Measurements from ENCODE around the gene EXOSC1.

Gene EXOSC1

DNA sequence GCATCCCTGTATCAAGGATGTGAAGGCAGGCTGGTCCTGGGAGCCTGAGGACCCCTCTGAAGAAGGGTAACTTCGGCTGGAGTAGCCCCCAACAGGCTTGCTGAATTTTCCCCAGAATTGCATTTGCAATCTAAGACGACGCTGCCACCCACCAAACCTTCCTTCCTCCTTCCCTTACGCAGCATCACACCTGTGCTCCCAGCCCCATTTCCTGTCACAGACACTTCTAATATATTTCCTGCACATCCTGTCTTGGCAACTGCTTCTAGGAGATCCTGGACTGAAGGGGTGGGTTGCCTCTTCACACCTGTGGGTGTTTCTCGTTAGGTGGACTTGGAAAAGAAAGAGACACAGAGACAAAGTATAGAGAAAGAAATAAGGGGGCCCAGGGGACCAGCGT is 29.2 kb downstream of the EXOSC1 start:
- no peak for DNase-seq
- Histone ChIP-seq H3K4me1 (ENCODE audit: control insufficient read depth, low read depth, low read length) (peaks cover 2% of the 10 kb centered on the region), H4K5ac (ENCODE audit: low read length) (no peak overlapping the region), H3K9ac (ENCODE audit: low read length) (no peak overlapping the region), H3K27me3 (ENCODE audit: insufficient read depth, low read length, poor library complexity) (no peaks in the 10 kb centered on the region), H2BK15ac (replicated peaks; ENCODE audit: low read depth) (no peak overlapping the region), H3K36me3 (ENCODE audit: control insufficient read depth, insufficient read depth, low read length) (no peaks in the 10 kb centered on the region), H3K79me1 (ENCODE audit: low read length) (no peaks in the 10 kb centered on the region), H3K56ac (ENCODE audit: low read length) (no peak overlapping the region), H3K27ac (ENCODE audit: low read depth, low read length) (no peak overlapping the region), H3K79me2 (ENCODE audit: control insufficient read depth, insufficient read depth, low read length) (no peaks in the 10 kb centered on the region), H3K4me3 (ENCODE audit: low read length) (no peak overlapping the region), H2BK120ac (ENCODE audit: low read depth, low read length) (no peak overlapping the region), H3K4me2 (ENCODE audit: low read length) (no peak overlapping the region), H4K8ac (ENCODE audit: low read depth, low read length) (no peak overlapping the region), H3K18ac (ENCODE audit: low read length) (no peak overlapping the region), H2AK5ac (ENCODE audit: low read length) (no peak overlapping the region), H3K23ac (ENCODE audit: low read length) (no peak overlapping the region), H2BK5ac (ENCODE audit: low read length) (no peak overlapping the region), H3K4ac (ENCODE audit: low read depth, low read length) (no peak overlapping the region)
- whole genome bisulfite sequencing (ENCODE audit: extremely low coverage, insufficient coverage, low lambda C conversion rate), result no CpG with 5 or more reads among the region's 6 CpGs

DNA sequence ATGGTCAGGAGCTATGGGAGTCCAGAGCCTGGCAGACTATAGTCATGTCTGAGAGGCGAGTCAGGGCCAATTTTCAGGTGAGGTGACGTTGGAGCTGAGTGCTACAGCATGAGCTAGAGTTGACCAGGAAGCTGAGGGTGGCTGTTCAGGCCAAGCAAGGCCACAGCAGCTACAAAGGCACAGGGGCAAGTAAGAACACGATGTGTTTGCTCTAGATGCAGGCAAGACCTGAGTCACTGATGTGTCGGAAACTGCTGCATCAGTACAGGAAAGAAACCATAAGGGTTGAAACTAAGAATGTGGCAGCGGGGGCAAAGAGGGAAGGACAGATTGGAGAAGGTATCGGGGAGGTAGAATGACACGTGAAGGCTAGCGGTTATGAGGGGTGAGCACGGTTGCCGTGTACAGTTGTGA is 32.9 kb downstream of the EXOSC1 start:
- no peak overlapping the region for H3K23ac ChIP-seq (ENCODE audit: low read length)

DNA sequence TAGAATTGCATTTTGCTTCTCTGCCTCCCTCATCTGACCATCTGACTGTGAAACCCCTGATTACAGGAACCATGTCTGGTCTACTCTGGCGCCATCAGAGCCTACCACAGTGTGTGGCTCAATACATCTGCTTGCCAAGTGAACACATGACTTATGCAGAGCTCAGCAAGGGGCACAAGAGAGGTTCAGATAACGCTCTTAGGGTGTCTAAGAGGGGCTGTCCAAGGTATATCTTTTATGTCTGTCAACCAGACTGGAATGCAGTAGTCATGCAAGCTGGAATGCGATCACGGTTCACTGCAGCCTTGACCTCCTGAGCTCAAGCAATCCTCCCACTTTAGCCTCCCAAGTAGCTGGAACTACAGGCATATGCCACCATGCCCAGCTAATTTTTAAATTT is 34.4 kb downstream of the EXOSC1 start:
- H3K56ac ChIP-seq (ENCODE audit: low read length), result no peak overlapping the region
- H3K18ac ChIP-seq (ENCODE audit: low read length), result no peak overlapping the region
- H4K5ac ChIP-seq (ENCODE audit: low read length), result no peak overlapping the region
- no peak overlapping the region for H4K8ac ChIP-seq (ENCODE audit: low read depth, low read length)
- H3K4ac ChIP-seq (ENCODE audit: low read depth, low read length), result no peak overlapping the region
- no peaks in the 10 kb centered on the region for H3K36me3 ChIP-seq (ENCODE audit: control insufficient read depth, insufficient read depth, low read length)
- H3K27ac ChIP-seq (ENCODE audit: low read depth, low read length), result no peak overlapping the region
- H3K27me3 ChIP-seq (ENCODE audit: insufficient read depth, low read length, poor library complexity), result no peaks in the 10 kb centered on the region
- no peaks in the 10 kb centered on the region for H3K79me1 ChIP-seq (ENCODE audit: low read length)
- H2AK5ac ChIP-seq (ENCODE audit: low read length), result no peak overlapping the region
- no peak overlapping the region for H3K9ac ChIP-seq (ENCODE audit: low read length)
- H3K4me2 ChIP-seq (ENCODE audit: low read length), result no peak overlapping the region
- no peak overlapping the region for H3K23ac ChIP-seq (ENCODE audit: low read length)
- no peak overlapping the region for H3K4me3 ChIP-seq (ENCODE audit: low read length)
- H2BK15ac ChIP-seq (replicated peaks; ENCODE audit: low read depth), result no peak overlapping the region
- no peaks in the 10 kb centered on the region for H3K4me1 ChIP-seq (ENCODE audit: control insufficient read depth, low read depth, low read length)
- WGBS (ENCODE audit: extremely low coverage, insufficient coverage, low lambda C conversion rate), result no CpG with 5 or more reads among the region's 4 CpGs
- no peaks in the 10 kb centered on the region for H3K79me2 ChIP-seq (ENCODE audit: control insufficient read depth, insufficient read depth, low read length)
- H2BK120ac ChIP-seq (ENCODE audit: low read depth, low read length), result no peak overlapping the region
- no peak overlapping the region for H2BK5ac ChIP-seq (ENCODE audit: low read length)
- no peak for DNase-seq

More for the DNA sequence above, 32.9 kb downstream of the EXOSC1 start:
- H3K56ac ChIP-seq (ENCODE audit: low read length), result no peak overlapping the region
- no peak overlapping the region for H3K27ac ChIP-seq (ENCODE audit: low read depth, low read length)
- no peak overlapping the region for H4K5ac ChIP-seq (ENCODE audit: low read length)
- H3K4me1 ChIP-seq (ENCODE audit: control insufficient read depth, low read depth, low read length), result no peaks in the 10 kb centered on the region
- no peak overlapping the region for H2AK5ac ChIP-seq (ENCODE audit: low read length)
- WGBS (ENCODE audit: extremely low coverage, insufficient coverage, low lambda C conversion rate), result no CpG with 5 or more reads among the region's 10 CpGs
- H2BK15ac ChIP-seq (replicated peaks; ENCODE audit: low read depth), result no peak overlapping the region
- H3K79me2 ChIP-seq (ENCODE audit: control insufficient read depth, insufficient read depth, low read length), result no peaks in the 10 kb centered on the region
- no peak overlapping the region for H4K8ac ChIP-seq (ENCODE audit: low read depth, low read length)
- no peaks in the 10 kb centered on the region for H3K36me3 ChIP-seq (ENCODE audit: control insufficient read depth, insufficient read depth, low read length)
- no peak overlapping the region for H2BK5ac ChIP-seq (ENCODE audit: low read length)
- H3K79me1 ChIP-seq (ENCODE audit: low read length), result no peaks in the 10 kb centered on the region
- H2BK120ac ChIP-seq (ENCODE audit: low read depth, low read length), result no peak overlapping the region
- H3K18ac ChIP-seq (ENCODE audit: low read length), result no peak overlapping the region
- no peak overlapping the region for H3K9ac ChIP-seq (ENCODE audit: low read length)
- H3K4me3 ChIP-seq (ENCODE audit: low read length), result no peak overlapping the region
- H3K27me3 ChIP-seq (ENCODE audit: insufficient read depth, low read length, poor library complexity), result no peaks in the 10 kb centered on the region
- no peak for DNase-seq
- H3K4ac ChIP-seq (ENCODE audit: low read depth, low read length), result no peak overlapping the region
- no peak overlapping the region for H3K4me2 ChIP-seq (ENCODE audit: low read length)

DNA sequence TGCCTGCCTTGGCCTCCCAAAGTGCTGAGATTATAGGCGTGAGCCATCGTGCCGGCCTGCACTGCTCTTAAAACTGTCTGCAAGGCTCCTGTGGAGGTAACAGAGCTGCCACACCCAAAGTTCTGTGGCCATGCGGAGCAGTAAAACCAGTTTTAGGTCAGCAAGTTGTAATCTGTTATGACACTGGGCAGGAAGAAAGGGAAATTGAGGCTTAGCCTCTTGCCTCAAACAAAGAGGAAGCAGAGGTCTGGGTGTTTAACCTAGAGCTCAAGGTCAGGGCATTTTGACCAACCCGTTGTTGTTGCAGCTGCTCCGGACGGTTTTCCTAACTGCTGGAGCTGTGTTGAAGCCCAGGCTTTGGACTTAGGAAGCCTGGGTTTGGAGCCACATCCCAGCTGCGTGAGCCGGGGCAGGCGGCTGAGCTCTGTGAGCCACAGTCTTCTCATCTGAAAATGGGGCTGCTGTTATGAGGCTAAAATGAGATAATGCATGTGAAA is 37.3 kb downstream of the EXOSC1 start:
- Histone ChIP-seq H3K4me3 (ENCODE audit: low read length) (no peak overlapping the region), H3K56ac (ENCODE audit: low read length) (no peak overlapping the region), H3K23ac (ENCODE audit: low read length) (no peak overlapping the region), H2AK5ac (ENCODE audit: low read length) (no peak overlapping the region), H2BK120ac (ENCODE audit: low read depth, low read length) (no peak overlapping the region), H3K18ac (ENCODE audit: low read length) (no peak overlapping the region), H3K27me3 (ENCODE audit: insufficient read depth, low read length, poor library complexity) (no peaks in the 10 kb centered on the region), H3K4ac (ENCODE audit: low read depth, low read length) (no peak overlapping the region), H3K27ac (ENCODE audit: low read depth, low read length) (no peak overlapping the region), H3K4me2 (ENCODE audit: low read length) (no peak overlapping the region), H3K4me1 (ENCODE audit: control insufficient read depth, low read depth, low read length) (no peaks in the 10 kb centered on the region), H2BK15ac (replicated peaks; ENCODE audit: low read depth) (no peak overlapping the region), H3K9ac (ENCODE audit: low read length) (no peak overlapping the region), H4K5ac (ENCODE audit: low read length) (no peak overlapping the region), H3K79me2 (ENCODE audit: control insufficient read depth, insufficient read depth, low read length) (no peaks in the 10 kb centered on the region), H3K36me3 (ENCODE audit: control insufficient read depth, insufficient read depth, low read length) (no peaks in the 10 kb centered on the region), H3K79me1 (ENCODE audit: low read length) (no peaks in the 10 kb centered on the region), H4K8ac (ENCODE audit: low read depth, low read length) (no peak overlapping the region), H2BK5ac (ENCODE audit: low read length) (no peak overlapping the region)
- DNase-seq, result no peak
- WGBS (ENCODE audit: extremely low coverage, insufficient coverage, low lambda C conversion rate), result no CpG with 5 or more reads among the region's 10 CpGs

DNA sequence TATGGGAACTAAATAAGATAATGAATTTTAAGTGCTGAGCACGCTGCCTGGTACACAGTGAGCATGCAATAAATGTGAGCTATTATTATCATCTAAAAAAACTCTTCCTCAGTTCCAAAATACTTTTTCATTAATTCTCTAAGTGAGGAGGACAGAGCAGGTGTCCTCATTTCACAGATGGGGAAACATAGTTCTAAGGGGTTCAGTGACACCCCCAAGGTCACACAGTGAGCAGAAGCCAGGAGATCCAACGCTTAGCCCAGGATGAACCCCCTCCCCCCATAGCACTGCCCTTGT is 37.9 kb downstream of the EXOSC1 start:
- Histone ChIP-seq H3K4ac (ENCODE audit: low read depth, low read length) (no peak overlapping the region), H3K9ac (ENCODE audit: low read length) (no peak overlapping the region), H3K79me1 (ENCODE audit: low read length) (no peaks in the 10 kb centered on the region), H3K27ac (ENCODE audit: low read depth, low read length) (no peak overlapping the region), H3K56ac (ENCODE audit: low read length) (no peak overlapping the region), H3K4me1 (ENCODE audit: control insufficient read depth, low read depth, low read length) (no peaks in the 10 kb centered on the region), H2BK15ac (replicated peaks; ENCODE audit: low read depth) (no peak overlapping the region), H4K5ac (ENCODE audit: low read length) (no peak overlapping the region), H2AK5ac (ENCODE audit: low read length) (no peak overlapping the region), H3K4me3 (ENCODE audit: low read length) (no peak overlapping the region), H2BK5ac (ENCODE audit: low read length) (no peak overlapping the region), H3K79me2 (ENCODE audit: control insufficient read depth, insufficient read depth, low read length) (no peaks in the 10 kb centered on the region), H3K4me2 (ENCODE audit: low read length) (no peak overlapping the region), H3K36me3 (ENCODE audit: control insufficient read depth, insufficient read depth, low read length) (no peaks in the 10 kb centered on the region), H2BK120ac (ENCODE audit: low read depth, low read length) (no peak overlapping the region), H3K27me3 (ENCODE audit: insufficient read depth, low read length, poor library complexity) (no peaks in the 10 kb centered on the region), H3K23ac (ENCODE audit: low read length) (no peak overlapping the region), H4K8ac (ENCODE audit: low read depth, low read length) (no peak overlapping the region), H3K18ac (ENCODE audit: low read length) (no peak overlapping the region)
- no CpG with 5 or more reads among the region's 2 CpGs for WGBS (ENCODE audit: extremely low coverage, insufficient coverage, low lambda C conversion rate)
- no peak for DNase-seq

DNA sequence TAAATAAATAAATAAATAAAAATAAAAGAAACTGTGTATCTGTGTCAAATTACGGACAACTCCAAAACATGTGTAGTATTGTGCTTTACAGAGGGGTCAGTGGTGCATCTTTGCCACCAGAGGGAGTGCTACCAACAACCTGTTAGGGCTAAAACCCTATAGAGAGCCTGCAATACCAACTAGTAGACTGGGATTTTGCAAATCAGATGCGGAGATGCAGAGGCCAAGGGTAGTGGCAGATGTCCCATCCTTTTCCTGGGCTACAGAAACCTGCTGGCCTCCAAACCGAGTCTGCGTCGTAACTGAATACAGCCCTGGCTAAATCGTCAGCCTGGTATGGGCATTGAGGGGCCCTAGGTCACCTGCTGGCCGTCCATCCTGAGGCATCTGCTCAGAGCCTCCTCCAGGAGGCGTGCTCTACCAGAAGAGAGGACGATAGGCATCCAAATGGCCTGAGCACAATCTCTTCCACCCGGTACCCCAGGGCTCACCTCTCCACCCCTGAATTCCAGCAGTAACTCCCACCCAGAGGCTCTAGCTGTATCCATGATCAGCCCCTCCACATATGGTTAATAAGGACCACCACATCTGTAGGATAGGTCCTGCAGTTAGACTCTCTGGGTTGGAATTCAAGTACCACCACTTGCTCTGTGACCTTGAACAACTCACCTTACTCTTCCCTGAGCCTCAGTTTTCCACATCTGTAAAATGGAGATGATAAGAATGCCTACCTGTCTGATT is 38.4 kb downstream of the EXOSC1 start:
- H2BK5ac ChIP-seq (ENCODE audit: low read length), result no peak overlapping the region
- peak overlapping the region; percentile 75 for H3K4me2 ChIP-seq (ENCODE audit: low read length)
- H3K4me1 ChIP-seq (ENCODE audit: control insufficient read depth, low read depth, low read length), result no peaks in the 10 kb centered on the region
- no peak overlapping the region for H4K5ac ChIP-seq (ENCODE audit: low read length)
- H2BK120ac ChIP-seq (ENCODE audit: low read depth, low read length), result no peak overlapping the region
- peak overlapping the region; percentile 33 for H3K9ac ChIP-seq (ENCODE audit: low read length)
- H3K23ac ChIP-seq (ENCODE audit: low read length), result no peak overlapping the region
- H3K36me3 ChIP-seq (ENCODE audit: control insufficient read depth, insufficient read depth, low read length), result no peaks in the 10 kb centered on the region
- WGBS (ENCODE audit: extremely low coverage, insufficient coverage, low lambda C conversion rate), result no CpG with 5 or more reads among the region's 10 CpGs
- peak overlapping the region; percentile 43 for H3K56ac ChIP-seq (ENCODE audit: low read length)
- H3K79me1 ChIP-seq (ENCODE audit: low read length), result no peaks in the 10 kb centered on the region
- no peak overlapping the region for H3K27ac ChIP-seq (ENCODE audit: low read depth, low read length)
- no peak overlapping the region for H4K8ac ChIP-seq (ENCODE audit: low read depth, low read length)
- H2AK5ac ChIP-seq (ENCODE audit: low read length), result no peak overlapping the region
- H3K27me3 ChIP-seq (ENCODE audit: insufficient read depth, low read length, poor library complexity), result no peaks in the 10 kb centered on the region
- H3K79me2 ChIP-seq (ENCODE audit: control insufficient read depth, insufficient read depth, low read length), result no peaks in the 10 kb centered on the region
- H3K18ac ChIP-seq (ENCODE audit: low read length), result no peak overlapping the region
- H2BK15ac ChIP-seq (replicated peaks; ENCODE audit: low read depth), result no peak overlapping the region
- DNase-seq, result peak; percentile 95
- H3K4me3 ChIP-seq (ENCODE audit: low read length), result no peak overlapping the region
- no peak overlapping the region for H3K4ac ChIP-seq (ENCODE audit: low read depth, low read length)

Measured in mesendoderm (in vitro differentiated cells).